Smooth muscle cell (in vitro differentiated cells): Measurements from ENCODE around the gene BMPR1B. TPM values are rescaled to one million over a fixed set of nuclear protein-coding genes. Genes with fewer than 3 reads are reported as not detected.

Experiments
- DNase-seq: peaks from one replicate; lab custom pipeline; 2025; ENCODE audit not compliant: unreplicated experiment; lab: John Stamatoyannopoulos, UW
- H2AFZ ChIP-seq: fragments of 200-600 bp; sonication (generic); 2 replicates; pipeline ENCODE4 v1.6.0; 2016; ENCODE audit warnings: antibody characterized with exemption, low read depth, mild to moderate bottlenecking
- H3F3A ChIP-seq: fragments of 200-600 bp; sonication (generic); 2 replicates; pipeline ENCODE4 v1.6.0; 2017; ENCODE audit warnings: antibody characterized with exemption, low read depth
- H3K27ac ChIP-seq: fragments of 200-600 bp; sonication (generic); 2 replicates; pipeline ENCODE4 v1.5.1; 2016; ENCODE audit warnings: low read depth, mild to moderate bottlenecking
- H3K27me3 ChIP-seq: fragments of 200-600 bp; sonication (generic); 2 replicates; pipeline ENCODE4 v1.6.1; 2016; ENCODE audit warnings: low read depth, mild to moderate bottlenecking
- H3K36me3 ChIP-seq: fragments of 200-600 bp; sonication (generic); 2 replicates; pipeline ENCODE4 v1.5.1; 2016; ENCODE audit warnings: low read depth
- H3K4me1 ChIP-seq: fragments of 200-600 bp; sonication (generic); 2 replicates; pipeline ENCODE4 v1.5.1; 2016; ENCODE audit warnings: low read depth
- H3K4me2 ChIP-seq: fragments of 200-600 bp; sonication (generic); 2 replicates; pipeline ENCODE4 v1.6.0; 2016; ENCODE audit warnings: mild to moderate bottlenecking
- H3K4me3 ChIP-seq: fragments of 200-600 bp; sonication (generic); 2 replicates; pipeline ENCODE4 v1.5.1; 2016; ENCODE audit warnings: mild to moderate bottlenecking
- H3K79me2 ChIP-seq: fragments of 200-600 bp; sonication (generic); 2 replicates; pipeline ENCODE4 v1.6.0; 2016; ENCODE audit warnings: low read depth, mild to moderate bottlenecking
- H3K9ac ChIP-seq: fragments of 200-600 bp; sonication (generic); 2 replicates; pipeline ENCODE4 v1.6.0; 2016; ENCODE audit warnings: low read depth
- H3K9me3 ChIP-seq: fragments of 200-600 bp; sonication (generic); replicated peaks from 2 replicates; pipeline ENCODE4 v1.5.1; 2016; ENCODE audit warnings: low read depth
- H4K20me1 ChIP-seq: fragments of 200-600 bp; sonication (generic); 2 replicates; pipeline ENCODE4 v1.6.0; 2016; ENCODE audit warnings: low read depth
- CTCF ChIP-seq: fragments of 200-600 bp; sonication (generic); IDR thresholded peaks from 2 replicates; pipeline ENCODE4 v1.5.1; 2017; ENCODE audit warnings: borderline replicate concordance, mild to moderate bottlenecking, antibody characterized with exemption; ENCODE audit not compliant: insufficient read depth, poor library complexity, severe bottlenecking
- WGBS: methylation state at CpG from one replicate; pipeline ENCODE4 v1.1.7; 2016; ENCODE audit warnings: low lambda C conversion rate; 5-methylcytosine and 5-hydroxymethylcytosine counted together
- polyA plus RNA-seq: library from polyadenylated mRNA; unstranded; fragments of >200 nt; fragmentation: Nextera tagmentation; extraction: Ambion mirVana; gene quantifications from 2 replicates; pipeline ENCODE4 v1.2.1, GENCODE V29; 2016
- total RNA-seq: library from RNA; depleted of rRNA; stranded (reverse); fragments of >200 nt; gene quantifications from 2 replicates; pipeline ENCODE4 v1.2.3, GENCODE V29; 2014

BMPR1B gene
- total and polyA plus RNA-seq, 2 experiments from 2014 or later = 0.03 to 1.2 TPM

DNA sequence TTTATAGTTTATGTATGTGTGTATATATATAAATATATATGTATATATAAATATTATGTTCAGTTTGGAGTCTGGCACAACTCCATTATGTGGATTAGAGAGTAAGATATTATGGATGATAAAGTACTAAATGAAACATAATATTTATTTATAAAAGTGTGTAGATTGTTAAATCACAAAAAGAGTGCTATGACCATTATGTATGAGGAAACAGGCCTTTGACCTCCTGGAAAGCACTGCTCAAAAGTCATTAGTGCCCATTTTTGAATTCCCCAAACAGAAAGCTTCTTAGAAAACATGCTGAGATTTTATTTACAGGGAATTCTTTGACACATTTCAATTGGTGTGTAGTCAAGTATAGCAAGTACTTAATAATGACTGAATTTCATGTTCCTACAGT is 399.8 kb downstream of the BMPR1B start:
- no peak overlapping the region for H2AFZ ChIP-seq

GRCh38 chr4:95158045-95158444 is 400.3 kb downstream of the BMPR1B start:
- no peaks in the 10 kb centered on the region for H3K79me2 ChIP-seq
- no peaks in the 10 kb centered on the region for H4K20me1 ChIP-seq
- WGBS = 92% methylated on average over 2 of the region's 2 CpGs
- no peak for DNase-seq
- no peak overlapping the region for H3K4me2 ChIP-seq
- H3K4me3 ChIP-seq = no peak overlapping the region
- H3K27me3 ChIP-seq = no peaks in the 10 kb centered on the region
- H2AFZ ChIP-seq = no peak overlapping the region
- no peaks in the 10 kb centered on the region for H3K36me3 ChIP-seq
- H3K9ac ChIP-seq = no peak overlapping the region
- no peak overlapping the region for H3K27ac ChIP-seq
- no peaks in the 10 kb centered on the region for H3F3A ChIP-seq
- no peaks in the 10 kb centered on the region for H3K4me1 ChIP-seq
- no peaks in the 10 kb centered on the region for H3K9me3 ChIP-seq
- no peak for TF ChIP-seq CTCF

More for the DNA sequence above, 399.8 kb downstream of the BMPR1B start:
- H3K79me2 ChIP-seq = no peaks in the 10 kb centered on the region
- H3K27me3 ChIP-seq = no peaks in the 10 kb centered on the region
- H3F3A ChIP-seq = no peaks in the 10 kb centered on the region
- no peaks in the 10 kb centered on the region for H3K4me1 ChIP-seq
- H3K36me3 ChIP-seq = no peaks in the 10 kb centered on the region
- H3K27ac ChIP-seq = no peak overlapping the region
- no peak overlapping the region for H3K4me3 ChIP-seq
- no peaks in the 10 kb centered on the region for H4K20me1 ChIP-seq
- no peak overlapping the region for H3K4me2 ChIP-seq
- no peak overlapping the region for H3K9ac ChIP-seq
- no peak for TF ChIP-seq CTCF
- H3K9me3 ChIP-seq = no peaks in the 10 kb centered on the region
- no peak for DNase-seq

- WGBS = 95% methylated on average over 2 of the region's 2 CpGs
- Histone ChIP-seq H2AFZ (no peak overlapping the region), H3K4me3 (no peak overlapping the region), H3K27ac (no peak overlapping the region), H4K20me1 (no peaks in the 10 kb centered on the region), H3K36me3 (no peaks in the 10 kb centered on the region), H3K79me2 (no peaks in the 10 kb centered on the region), H3F3A (no peaks in the 10 kb centered on the region), H3K9me3 (no peaks in the 10 kb centered on the region), H3K4me2 (no peak overlapping the region), H3K4me1 (no peaks in the 10 kb centered on the region), H3K27me3 (no peaks in the 10 kb centered on the region), H3K9ac (no peak overlapping the region)
- no peak for TF ChIP-seq CTCF
- DNase-seq = no peak
Observed at GRCh38 chr4:95158626-95159025, 400.9 kb downstream of the BMPR1B start.

- no peaks in the 10 kb centered on the region for H3K79me2 ChIP-seq
- DNase-seq = no peak
- 96% methylated on average over 4 of the region's 4 CpGs for WGBS
Observed at GRCh38 chr4:95159384-95159783, 401.6 kb downstream of the BMPR1B start.

More at GRCh38 chr4:95159384-95159783, 401.6 kb downstream of the BMPR1B start:
- H3K4me2 ChIP-seq = no peak overlapping the region
- H3K9me3 ChIP-seq = no peaks in the 10 kb centered on the region
- H4K20me1 ChIP-seq = no peaks in the 10 kb centered on the region
- H3K27ac ChIP-seq = no peak overlapping the region
- H3F3A ChIP-seq = no peaks in the 10 kb centered on the region
- no peaks in the 10 kb centered on the region for H3K36me3 ChIP-seq
- no peak for TF ChIP-seq CTCF
- no peaks in the 10 kb centered on the region for H3K27me3 ChIP-seq
- no peak overlapping the region for H3K4me3 ChIP-seq
- H3K4me1 ChIP-seq = no peaks in the 10 kb centered on the region
- H3K9ac ChIP-seq = no peak overlapping the region
- H2AFZ ChIP-seq = no peak overlapping the region
